Suprapubic skin (tissue), 4 donors: ENCODE results near the gene SET. TPM values are rescaled to one million over a fixed set of nuclear protein-coding genes. Genes with fewer than 3 reads are reported as not detected.

Experiments used
- DNase-seq, 2 donors: peaks; one replicate each; pipeline ENCODE4 v3.0.0-alpha.2; 2019; ENCODE audit warnings: low spot score in 2 of 2
- H3K27ac ChIP-seq: fragments of 200-600 bp; sonication (generic); one replicate; pipeline ENCODE4 v1.5.1; 2019
- H3K27me3 ChIP-seq: fragments of 200-600 bp; sonication (generic); one replicate; pipeline ENCODE4 v1.5.1; 2019
- H3K36me3 ChIP-seq: fragments of 200-600 bp; sonication (generic); one replicate; pipeline ENCODE4 v1.5.1; 2019
- H3K4me1 ChIP-seq: fragments of 200-600 bp; sonication (generic); one replicate; pipeline ENCODE4 v1.5.1; 2019
- H3K4me3 ChIP-seq: fragments of 200-600 bp; sonication (generic); one replicate; pipeline ENCODE4 v1.5.1; 2019; ENCODE audit warnings: mild to moderate bottlenecking
- H3K9me3 ChIP-seq: fragments of 200-600 bp; sonication (generic); one replicate; pipeline ENCODE4 v1.5.1; 2019
- EP300 ChIP-seq: sonication (generic); formaldehyde crosslinking; IDR thresholded peaks from one replicate; pipeline ENCODE4 v1.6.1; 2017; ENCODE audit warnings: antibody characterized with exemption
- POLR2A ChIP-seq, 2 donors: fragments of 450-650 bp; IDR thresholded peaks; one replicate each; pipeline ENCODE4 v1.6.1; 2017; ENCODE audit warnings: antibody characterized with exemption in 2 of 2, mild to moderate bottlenecking in 2 of 2, moderate library complexity in 2 of 2
- POLR2AphosphoS5 ChIP-seq, 3 donors: sonication (generic); formaldehyde crosslinking; IDR thresholded peaks; one replicate each; pipeline ENCODE4 v1.6.1; 2017; ENCODE audit warnings: antibody characterized with exemption in 3 of 3
- WGBS: methylation state at CpG from one replicate; pipeline ENCODE4 v1.1.5; 2018; 5-methylcytosine and 5-hydroxymethylcytosine counted together
- total RNA-seq, 4 donors: library from RNA; depleted of rRNA; stranded (reverse); fragments of >200 nt; gene quantifications; one replicate each; pipeline ENCODE4 v1.1.0, GENCODE V29; 2016
- TF ChIP-seq, protein P1 (sequence below), 2 donors: fragments of 200-600 bp in 1 of 2; fragments of 450-650 bp in 1 of 2; sonication (generic) in 1 of 2; IDR thresholded peaks; one replicate each; pipeline ENCODE4 v1.5.1; 2016 to 2019; ENCODE audit warnings: antibody characterized with exemption in 2 of 2, mild to moderate bottlenecking in 1 of 2, moderate library complexity in 1 of 2

Gene SET
- total RNA-seq, 4 donors from 2014 or later = 101 to 166 (median 161) TPM

DNA sequence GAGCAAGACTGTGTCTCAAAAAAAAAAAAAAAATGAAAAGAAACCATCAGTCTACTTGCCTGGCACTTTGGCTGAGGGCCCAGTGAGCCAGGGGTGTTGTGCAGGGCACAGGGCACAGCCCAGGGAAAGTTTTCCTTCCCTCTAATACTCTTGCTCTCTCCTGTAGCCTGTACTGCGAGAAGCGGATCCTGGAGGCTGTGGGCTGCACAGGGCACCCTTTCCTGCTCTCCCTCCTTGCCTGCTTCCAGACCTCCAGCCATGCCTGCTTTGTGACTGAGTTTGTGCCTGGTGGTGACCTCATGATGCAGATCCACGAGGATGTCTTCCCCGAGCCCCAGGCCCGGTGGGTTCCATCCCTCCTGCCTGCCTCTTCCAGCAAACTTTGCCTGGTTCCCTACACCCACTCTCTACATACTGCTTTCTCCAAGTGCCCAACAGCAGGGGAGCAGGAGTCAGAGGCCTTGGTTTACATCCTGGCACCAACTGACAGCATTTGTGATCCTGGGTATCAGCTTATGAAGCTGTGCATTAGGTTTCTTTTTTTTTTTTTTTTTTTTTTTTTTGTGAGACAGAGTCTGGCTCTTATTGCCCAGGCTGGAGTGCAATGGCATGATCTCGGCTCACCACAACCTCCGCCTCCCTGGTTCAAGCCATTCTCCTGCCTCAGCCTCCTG is 27.7 kb downstream of the SET start:
- H3K27ac ChIP-seq = no peak overlapping the region
- no peak overlapping the region for H3K4me3 ChIP-seq
- TF ChIP-seq, protein P1, sequence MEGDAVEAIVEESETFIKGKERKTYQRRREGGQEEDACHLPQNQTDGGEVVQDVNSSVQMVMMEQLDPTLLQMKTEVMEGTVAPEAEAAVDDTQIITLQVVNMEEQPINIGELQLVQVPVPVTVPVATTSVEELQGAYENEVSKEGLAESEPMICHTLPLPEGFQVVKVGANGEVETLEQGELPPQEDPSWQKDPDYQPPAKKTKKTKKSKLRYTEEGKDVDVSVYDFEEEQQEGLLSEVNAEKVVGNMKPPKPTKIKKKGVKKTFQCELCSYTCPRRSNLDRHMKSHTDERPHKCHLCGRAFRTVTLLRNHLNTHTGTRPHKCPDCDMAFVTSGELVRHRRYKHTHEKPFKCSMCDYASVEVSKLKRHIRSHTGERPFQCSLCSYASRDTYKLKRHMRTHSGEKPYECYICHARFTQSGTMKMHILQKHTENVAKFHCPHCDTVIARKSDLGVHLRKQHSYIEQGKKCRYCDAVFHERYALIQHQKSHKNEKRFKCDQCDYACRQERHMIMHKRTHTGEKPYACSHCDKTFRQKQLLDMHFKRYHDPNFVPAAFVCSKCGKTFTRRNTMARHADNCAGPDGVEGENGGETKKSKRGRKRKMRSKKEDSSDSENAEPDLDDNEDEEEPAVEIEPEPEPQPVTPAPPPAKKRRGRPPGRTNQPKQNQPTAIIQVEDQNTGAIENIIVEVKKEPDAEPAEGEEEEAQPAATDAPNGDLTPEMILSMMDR (IDR thresholded peaks at IDR 0.05) = no peak
- no peak for TF ChIP-seq POLR2AphosphoS5 (IDR thresholded peaks at IDR 0.05)
- TF ChIP-seq EP300 = no peak
- no peak for TF ChIP-seq POLR2A (IDR thresholded peaks at IDR 0.05)
- H3K27me3 ChIP-seq = no peaks in the 10 kb centered on the region
- H3K36me3 ChIP-seq = peaks cover 38% of the 10 kb centered on the region
- no peaks in the 10 kb centered on the region for H3K9me3 ChIP-seq
- WGBS = 96% methylated on average over 7 of the region's 7 CpGs
- no peak for DNase-seq
- H3K4me1 ChIP-seq = peaks cover 8% of the 10 kb centered on the region

DNA sequence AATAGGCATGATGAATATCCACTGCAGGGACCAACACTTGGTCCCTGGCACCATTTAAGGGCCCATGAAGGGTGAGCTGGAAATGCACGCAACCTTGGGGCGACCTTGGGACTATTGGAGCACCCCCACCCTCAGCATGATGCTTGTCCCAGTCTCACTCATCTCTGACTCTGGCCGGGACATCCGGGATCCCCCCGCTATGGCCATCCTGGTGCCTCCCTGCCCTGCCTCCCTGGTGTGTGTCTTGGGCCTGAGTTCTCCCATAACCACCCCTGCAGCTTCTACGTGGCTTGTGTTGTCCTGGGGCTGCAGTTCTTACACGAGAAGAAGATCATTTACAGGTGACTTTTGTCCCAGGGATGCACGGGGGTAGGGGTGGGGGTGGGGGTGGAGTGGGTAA is 29.0 kb downstream of the SET start:
- Histone ChIP-seq H3K4me1 (peaks cover 16% of the 10 kb centered on the region), H3K36me3 (peaks cover 36% of the 10 kb centered on the region), H3K4me3 (no peak overlapping the region), H3K27me3 (no peaks in the 10 kb centered on the region), H3K9me3 (no peaks in the 10 kb centered on the region), H3K27ac (no peak overlapping the region)
- no peak for DNase-seq
- TF ChIP-seq, protein P1 (IDR thresholded peaks at IDR 0.05) = no peak
- TF ChIP-seq POLR2A (IDR thresholded peaks at IDR 0.05) (no peak), POLR2AphosphoS5 (IDR thresholded peaks at IDR 0.05) (no peak), EP300 (no peak)
- 87% methylated on average over 8 of the region's 8 CpGs for WGBS

DNA sequence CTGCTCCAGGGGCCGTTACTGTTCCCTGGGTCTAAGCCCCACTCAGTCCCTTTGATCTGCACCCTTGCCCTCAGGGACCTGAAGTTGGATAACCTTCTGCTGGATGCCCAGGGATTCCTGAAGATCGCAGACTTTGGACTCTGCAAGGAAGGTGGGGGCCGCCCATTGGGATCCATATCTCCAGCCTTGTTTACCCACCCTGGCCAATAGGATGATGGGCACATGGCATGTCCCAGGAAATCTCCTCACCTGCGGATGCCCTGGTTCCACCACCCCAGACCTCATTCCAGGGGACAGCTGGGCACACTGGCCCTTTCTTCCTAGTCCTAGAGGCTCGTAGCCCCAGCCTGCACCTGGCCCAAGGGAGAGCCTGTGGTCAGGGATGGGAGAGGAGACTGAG is 29.5 kb downstream of the SET start:
- 80% methylated on average over 4 of the region's 5 CpGs for WGBS
- Histone ChIP-seq H3K4me3 (no peak overlapping the region), H3K27ac (no peak overlapping the region), H3K36me3 (peaks cover 36% of the 10 kb centered on the region), H3K27me3 (no peaks in the 10 kb centered on the region), H3K9me3 (no peaks in the 10 kb centered on the region), H3K4me1 (peaks cover 21% of the 10 kb centered on the region)
- DNase-seq = no peak
- TF ChIP-seq POLR2AphosphoS5 (IDR thresholded peaks at IDR 0.05) (no peak), EP300 (no peak), POLR2A (IDR thresholded peaks at IDR 0.05) (no peak)
- TF ChIP-seq, protein P1 (IDR thresholded peaks at IDR 0.05) = no peak

DNA sequence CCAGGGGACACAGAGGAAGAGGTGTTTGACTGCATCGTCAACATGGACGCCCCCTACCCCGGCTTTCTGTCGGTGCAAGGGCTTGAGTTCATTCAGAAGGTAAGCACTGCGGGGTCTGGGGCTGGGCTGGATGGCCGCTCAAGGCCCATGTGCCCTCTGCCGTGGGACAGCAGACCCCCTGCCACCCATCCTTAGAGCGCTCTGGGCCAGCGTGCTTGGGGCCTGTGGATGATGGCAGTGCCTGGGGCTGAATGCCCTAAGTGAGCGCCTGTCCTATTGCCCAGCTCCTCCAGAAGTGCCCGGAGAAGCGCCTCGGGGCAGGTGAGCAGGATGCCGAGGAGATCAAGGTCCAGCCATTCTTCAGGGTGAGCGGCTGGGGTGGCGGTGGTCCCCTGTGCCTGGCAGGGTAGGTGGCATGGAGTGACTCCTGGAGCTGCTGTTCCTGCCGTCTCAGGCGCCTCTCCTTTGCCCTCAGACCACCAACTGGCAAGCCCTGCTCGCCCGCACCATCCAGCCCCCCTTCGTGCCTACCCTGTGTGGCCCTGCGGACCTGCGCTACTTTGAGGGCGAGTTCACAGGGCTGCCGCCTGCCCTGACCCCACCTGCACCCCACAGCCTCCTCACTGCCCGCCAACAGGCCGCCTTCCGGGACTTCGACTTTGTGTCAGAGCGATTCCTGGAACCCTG is 31.0 kb downstream of the SET start:
- 94% methylated on average over 24 of the region's 30 CpGs for WGBS
- no peak for DNase-seq
- Histone ChIP-seq H3K9me3 (no peaks in the 10 kb centered on the region), H3K4me1 (peaks cover 33% of the 10 kb centered on the region), H3K4me3 (no peak overlapping the region), H3K27me3 (no peaks in the 10 kb centered on the region), H3K36me3 (peaks cover 23% of the 10 kb centered on the region), H3K27ac (peak overlapping the region; percentile 29)
- TF ChIP-seq EP300 (no peak), POLR2AphosphoS5 (IDR thresholded peaks at IDR 0.05) (no peak), POLR2A (IDR thresholded peaks at IDR 0.05) (no peak)
- TF ChIP-seq, protein P1 (IDR thresholded peaks at IDR 0.05) = no peak

DNA sequence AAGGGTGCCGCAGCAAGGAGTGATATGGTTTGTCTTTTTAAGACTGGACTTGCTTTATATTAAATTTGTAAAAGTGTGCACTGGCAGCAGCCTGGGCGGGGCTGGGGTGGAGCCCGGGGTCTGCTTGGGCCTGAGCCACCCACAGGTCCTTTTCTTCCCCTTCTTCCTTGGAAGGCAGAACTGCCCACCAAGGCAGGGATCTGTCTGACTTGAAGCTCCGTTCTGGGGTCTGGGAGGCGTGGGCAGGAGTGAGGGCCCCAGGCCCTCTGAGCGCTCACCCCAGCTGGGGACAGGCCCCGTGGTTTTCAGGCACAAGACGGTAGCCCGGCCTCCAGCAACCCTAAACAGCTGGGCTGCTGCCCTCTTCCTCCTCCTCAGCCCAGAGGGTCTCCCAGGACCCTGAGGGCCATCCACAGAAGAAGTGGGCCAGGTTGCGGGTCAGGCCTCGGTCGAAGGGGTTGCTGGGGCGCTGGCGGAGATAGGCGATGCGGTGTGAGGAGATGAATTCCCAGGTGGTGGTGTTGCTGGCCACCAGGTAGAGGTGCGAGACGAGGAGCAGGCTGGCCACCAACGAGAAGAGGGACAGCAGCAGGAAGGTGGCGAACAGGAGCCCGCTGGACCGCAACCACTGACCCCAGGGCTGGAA is 31.9 kb downstream of the SET start:
- Histone ChIP-seq H3K27ac (no peak overlapping the region), H3K36me3 (peaks cover 20% of the 10 kb centered on the region), H3K27me3 (no peaks in the 10 kb centered on the region), H3K4me3 (no peak overlapping the region), H3K4me1 (peaks cover 33% of the 10 kb centered on the region), H3K9me3 (no peaks in the 10 kb centered on the region)
- no peak for DNase-seq
- WGBS = 93% methylated on average over 22 of the region's 22 CpGs
- TF ChIP-seq, protein P1 (IDR thresholded peaks at IDR 0.05) = no peak
- no peak for TF ChIP-seq POLR2A (IDR thresholded peaks at IDR 0.05)
- TF ChIP-seq EP300 = no peak
- no peak for TF ChIP-seq POLR2AphosphoS5 (IDR thresholded peaks at IDR 0.05)
